GM12878 (cell line): ENCODE results near the gene TBC1D22B. TPM values are rescaled to one million over a fixed set of nuclear protein-coding genes. Genes with fewer than 3 reads are reported as not detected.

Experiments used
- ATAC-seq: fragments of 200-7000 bp; cut with Tn5 transposase; 3 replicates; pipeline ENCODE4 v1.9.1; 2020; ENCODE audit warnings: mild to moderate bottlenecking, moderate library complexity
- BruUV-seq: library from RNA; stranded (reverse); fragments of 400-500 nt; replicated peaks from 2 replicates; lab custom pipeline; 2021; lab: Mats Ljungman, UMichigan
- CTCF ChIA-PET: fragments of 300-600 bp; sonication (Branson Sonifier 250); formaldehyde crosslinking; extraction: SDS; loops from one replicate; lab custom pipeline; 2021; ENCODE audit warnings: inconsistent platforms; lab: Yijun Ruan, JAX
- POLR2A ChIA-PET: fragments of 350-600 bp; formaldehyde crosslinking; extraction: SDS; loops from one replicate; lab custom pipeline; 2021; ENCODE audit warnings: inconsistent platforms; lab: Charles Lee
- RAD21 ChIA-PET: fragments of 300-600 bp; sonication (Branson Sonifier 250); formaldehyde crosslinking; loops from one replicate; lab custom pipeline; 2023; ENCODE audit warnings: antibody characterized with exemption; ENCODE audit not compliant: unreplicated experiment; lab: Charles Lee
- SMC1A ChIA-PET: fragments of 300-600 bp; sonication (Branson Sonifier 250); formaldehyde crosslinking; loops from one replicate; lab custom pipeline; 2023; ENCODE audit not compliant: unreplicated experiment, uncharacterized antibody; lab: Charles Lee
- DNase-seq: peaks from one replicate; pipeline ENCODE4 v3.0.0-alpha.2; 2011; ENCODE audit warnings: low read depth, low spot score
- FAIRE-seq: peaks from 3 replicates; lab custom pipeline; 2011; peaks lifted over from hg19 to GRCh38; lab: Jason Lieb, UNC
- H2AFZ ChIP-seq: 2 replicates; pipeline ENCODE4 v1.6.0; 2011; ENCODE audit warnings: low read depth, low read length, control low read depth; ENCODE audit not compliant: control insufficient read depth
- H3K27ac ChIP-seq: 2 replicates; pipeline ENCODE4 v1.5.1; 2011; ENCODE audit warnings: control low read depth; ENCODE audit not compliant: control insufficient read depth, insufficient read depth
- H3K27me3 ChIP-seq, 2 experiments: replicated peaks in 1 of 2; 2 replicates each; pipeline versions ENCODE4 v1.6.0 to v1.6.1; 2011; ENCODE audit warnings: low read length in 1 of 2; ENCODE audit not compliant: control insufficient read depth in 2 of 2, insufficient read depth in 2 of 2
- H3K36me3 ChIP-seq, 2 experiments: 2 replicates each; pipeline ENCODE4 v1.5.1; 2011; ENCODE audit warnings: low read length in 1 of 2; ENCODE audit not compliant: control insufficient read depth in 2 of 2, insufficient read depth in 2 of 2
- H3K4me1 ChIP-seq: 2 replicates; pipeline ENCODE4 v1.6.1; 2011; ENCODE audit warnings: mild to moderate bottlenecking, low read length, moderate library complexity, mixed read lengths; ENCODE audit not compliant: control insufficient read depth, insufficient read depth
- H3K4me2 ChIP-seq: 2 replicates; pipeline ENCODE4 v1.6.0; 2011; ENCODE audit warnings: control low read depth; ENCODE audit not compliant: control insufficient read depth, insufficient read depth
- H3K4me3 ChIP-seq: fragments of 200-600 bp; sonication (generic); 2 replicates; pipeline ENCODE4 v1.5.1; 2016
- H3K79me2 ChIP-seq: 2 replicates; pipeline ENCODE4 v1.6.0; 2011; ENCODE audit warnings: low read length; ENCODE audit not compliant: control insufficient read depth, insufficient read depth
- H3K9ac ChIP-seq: 2 replicates; pipeline ENCODE4 v1.8.0; 2011; ENCODE audit warnings: low read length, control low read depth, mixed read lengths; ENCODE audit not compliant: control insufficient read depth, insufficient read depth
- H3K9me3 ChIP-seq: replicated peaks from 3 replicates; pipeline ENCODE4 v1.5.1; 2011; ENCODE audit warnings: mild to moderate bottlenecking, low read length; ENCODE audit not compliant: control insufficient read depth, insufficient read depth
- H4K20me1 ChIP-seq: 2 replicates; pipeline ENCODE4 v1.6.0; 2011; ENCODE audit not compliant: control insufficient read depth, insufficient read depth
- ATF7 ChIP-seq: fragments of 450-650 bp; IDR thresholded peaks from 2 replicates; pipeline ENCODE4 v1.6.1; 2016; ENCODE audit warnings: low read depth, mild to moderate bottlenecking
- CBX5 ChIP-seq: sonication (generic); IDR thresholded peaks from 2 replicates; pipeline ENCODE4 v1.6.1; 2016; ENCODE audit warnings: low read depth, moderate library complexity, mild to moderate bottlenecking, inconsistent platforms
- CEBPB ChIP-seq, 2 experiments: fragments of 150-350 bp in 1 of 2; IDR thresholded peaks; 2 replicates each; pipeline ENCODE4 v1.6.1; 2012 to 2014; ENCODE audit warnings: low read depth in 2 of 2, low read length in 2 of 2, borderline replicate concordance in 1 of 2, inconsistent platforms in 1 of 2
- CTCF ChIP-seq, 3 experiments: IDR thresholded peaks in 2 of 3; conservative IDR thresholded peaks in 1 of 3; 2 replicates each; pipeline ENCODE4 v1.5.1; 2011; ENCODE audit warnings: low read depth in 3 of 3, low read length in 3 of 3, mild to moderate bottlenecking in 3 of 3, control low read depth in 2 of 3, moderate library complexity in 2 of 3, inconsistent platforms in 1 of 3, mixed read lengths in 1 of 3; ENCODE audit not compliant: control insufficient read depth in 2 of 3, insufficient read depth in 1 of 3; ENCODE audit errors: extremely low read depth in 1 of 3
- JUNB ChIP-seq: IDR thresholded peaks from 2 replicates; pipeline ENCODE4 v1.6.1; 2016; ENCODE audit warnings: antibody characterized with exemption, mild to moderate bottlenecking
- NBN ChIP-seq: fragments of 450-650 bp; IDR thresholded peaks from 2 replicates; pipeline ENCODE4 v1.6.1; 2016
- NR2F1 ChIP-seq: fragments of 450-650 bp; conservative IDR thresholded peaks from 2 replicates; pipeline ENCODE4 v1.6.1; 2017; ENCODE audit warnings: mild to moderate bottlenecking
- NRF1 ChIP-seq: conservative IDR thresholded peaks from 2 replicates; pipeline ENCODE4 v1.6.1; 2011; ENCODE audit warnings: mild to moderate bottlenecking, low read depth, low read length, improper control_type of control experiment
- POLR2AphosphoS5 ChIP-seq: IDR thresholded peaks from 2 replicates; pipeline ENCODE4 v1.6.1; 2011; ENCODE audit warnings: mild to moderate bottlenecking, low read length, inconsistent platforms
- RAD21 ChIP-seq: IDR thresholded peaks from 2 replicates; pipeline ENCODE4 v1.6.1; 2011; ENCODE audit warnings: mild to moderate bottlenecking, low read depth, low read length, moderate library complexity; ENCODE audit not compliant: insufficient read depth
- RELA ChIP-seq: fragments of 450-650 bp; IDR thresholded peaks from 2 replicates; pipeline ENCODE4 v1.8.0; 2014; ENCODE audit warnings: borderline replicate concordance; ENCODE audit not compliant: partially characterized antibody
- RUNX3 ChIP-seq: IDR thresholded peaks from 2 replicates; pipeline ENCODE4 v1.6.1; 2012; ENCODE audit warnings: low read length, inconsistent platforms
- SIX5 ChIP-seq: IDR thresholded peaks from 2 replicates; pipeline ENCODE4 v1.6.1; 2011; ENCODE audit warnings: mild to moderate bottlenecking, low read depth, low read length, moderate library complexity; ENCODE audit not compliant: severe bottlenecking
- TCF7 ChIP-seq: IDR thresholded peaks from 2 replicates; pipeline ENCODE4 v1.6.1; 2014; ENCODE audit warnings: antibody characterized with exemption, borderline replicate concordance
- USF1 ChIP-seq: IDR thresholded peaks from 2 replicates; pipeline ENCODE4 v1.6.1; 2011; ENCODE audit warnings: borderline replicate concordance, low read depth, mild to moderate bottlenecking, moderate library complexity, mixed read lengths, low read length; ENCODE audit not compliant: insufficient read depth; ENCODE audit errors: extremely low read length
- ZNF274 ChIP-seq: IDR thresholded peaks from one replicate; pipeline ENCODE4 v1.8.0; 2011; ENCODE audit not compliant: insufficient read length, insufficient read depth
- WGBS: methylation state at CpG from one replicate; pipeline ENCODE4 v1.1.6; 2016; ENCODE audit warnings: low lambda C conversion rate; ENCODE audit not compliant: insufficient replicate concordance, insufficient coverage; ENCODE audit errors: missing lambda C conversion rate; 5-methylcytosine and 5-hydroxymethylcytosine counted together
- in situ Hi-C: fragments of 300-500 bp; cut with MboI; formaldehyde crosslinking; loops from 9 replicates; pipeline ENCODE4 v1.14.3; 2018; ENCODE audit warnings: mixed read lengths
- intact Hi-C: fragments of 100-400 bp; cut with micrococcal nuclease; formaldehyde crosslinking; loops from one replicate; pipeline ENCODE4 v1.14.2; 2022; ENCODE audit not compliant: unreplicated experiment
- polyA plus RNA-seq, 11 experiments: library from polyadenylated mRNA; depleted of rRNA in 4 of 11; unstranded in 6 of 11; stranded (reverse) in 5 of 11; fragments of >200 nt; fragmentation: Nextera tagmentation in 4 of 11; fragmentation: Illumina TruSeq in 1 of 11; extraction: Ambion mirVana in 4 of 11; extraction: Trizol in 1 of 11; gene quantifications; 1 replicate in 1 of 11; 2 replicates in 10 of 11; pipeline versions ENCODE4 v1.2.1 to v1.2.3, GENCODE V29; 2011 to 2016; ENCODE audit warnings: inconsistent platforms in 2 of 11, missing spikeins in 2 of 11, low read depth in 1 of 11
- total RNA-seq, 4 experiments: library from RNA; depleted of rRNA in 3 of 4; stranded (reverse); fragments of >200 nt in 3 of 4; fragmentation: Illumina TruSeq in 1 of 4; extraction: Trizol in 1 of 4; gene quantifications; 2 replicates each; pipeline versions ENCODE4 v1.2.1 to v1.2.3, GENCODE V29; 2013 to 2021

The TBC1D22B gene
- total and polyA plus RNA-seq, 10 of the 15 experiments (the other 5 are each of a cell fraction or from before 2014, with no cell fraction given) = 3.4 to 18.7 (median 14.1) TPM

GRCh38 chr6:37298958-37299357, 41.4 kb downstream of the TBC1D22B start:
- intact Hi-C loops = no loop called here
- DNase-seq (no peak), FAIRE-seq (peak; percentile 85), ATAC-seq (peak; percentile 88)
- no peaks in the 10 kb centered on the region for H3K27me3 ChIP-seq
- no peak overlapping the region for H3K4me3 ChIP-seq
- BruUV-seq = no TSS peak
- POLR2A ChIA-PET = interaction anchor here (0.5 kb wide), 1 partner anchor 866 kb away, joined by 3 read pairs; no protein-coding TSS in a partner anchor
- H3K4me1 ChIP-seq = peaks cover 3% of the 10 kb centered on the region; the same call in 1 of the 2 replicates
- in situ Hi-C loops = no loop called here
- no peak overlapping the region for H3K9ac ChIP-seq
- CTCF ChIA-PET = interaction anchor here (1.3 to 2.5 kb wide), 5 partner anchors 13 to 127 kb away, joined by 3 to 10 read pairs (median 5); no protein-coding TSS in a partner anchor
- SMC1A ChIA-PET = interaction anchor here (0.8 to 1.8 kb wide), 6 partner anchors 12 to 127 kb away, joined by 3 to 8 read pairs (median 4); no protein-coding TSS in a partner anchor
- RAD21 ChIA-PET = interaction anchor here (1.6 kb wide), 1 partner anchor 15 kb away, joined by 5 read pairs; no protein-coding TSS in a partner anchor
- no peaks in the 10 kb centered on the region for H3K79me2 ChIP-seq
- TF ChIP-seq ATF7 = peak; percentile 82
- TF ChIP-seq RELA = no peak
- peak; percentile 28; the same call in 1 of the 2 replicates for TF ChIP-seq RUNX3
- H3K27ac ChIP-seq = no peak overlapping the region
- no peak overlapping the region for H3K4me2 ChIP-seq
- H2AFZ ChIP-seq = no peak overlapping the region
- H3K9me3 ChIP-seq = no peaks in the 10 kb centered on the region
- no peaks in the 10 kb centered on the region for H4K20me1 ChIP-seq
- H3K36me3 ChIP-seq = peaks cover 0 to 10% of the 10 kb centered on the region in 2 experiments; a peak in 3 of 4 replicates

GRCh38 chr6:37299990-37300389, 42.4 kb downstream of the TBC1D22B start:
- intact Hi-C loops = no loop called here
- Histone ChIP-seq H3K36me3 (peaks cover 0 to 10% of the 10 kb centered on the region in 2 experiments), H3K27ac (no peak overlapping the region), H3K4me1 (peaks cover 3% of the 10 kb centered on the region; the same call in 1 of the 2 replicates), H3K4me2 (no peak overlapping the region), H3K79me2 (no peaks in the 10 kb centered on the region), H3K4me3 (no peak overlapping the region), H3K9me3 (no peaks in the 10 kb centered on the region), H3K27me3 (no peaks in the 10 kb centered on the region), H2AFZ (no peak overlapping the region), H3K9ac (no peak overlapping the region), H4K20me1 (no peaks in the 10 kb centered on the region)
- no peak for ATAC-seq
- BruUV-seq = no TSS peak
- SMC1A ChIA-PET = interaction anchor here (0.7 to 1.2 kb wide), 3 partner anchors 14 to 241 kb away, joined by 3 to 4 read pairs (median 3); no protein-coding TSS in a partner anchor
- in situ Hi-C loops = no loop called here
- FAIRE-seq = no peak
- WGBS = over 99% methylated on average over 4 of the region's 4 CpGs
- RAD21 ChIA-PET = interaction anchor here (1.6 kb wide), 1 partner anchor 14 kb away, joined by 5 read pairs; no protein-coding TSS in a partner anchor
- DNase-seq = no peak
- CTCF ChIA-PET = interaction anchor here (1.3 to 2.5 kb wide), 5 partner anchors 12 to 128 kb away, joined by 3 to 10 read pairs (median 5); no protein-coding TSS in a partner anchor
- POLR2A ChIA-PET = no interaction called here
- no peak for TF ChIP-seq NBN
- TF ChIP-seq CTCF (IDR thresholded peaks at IDR 0.05 in 2 of 3, conservative IDR thresholded peaks at IDR 0.05 in 1 of 3; ENCODE audit: control insufficient read depth in 2 of 3, extremely low read depth in 1 of 3, insufficient read depth in 1 of 3, low read depth in 3 of 3, low read length in 3 of 3) = no peak
- TF ChIP-seq JUNB = no peak
- no peak for TF ChIP-seq CBX5
- TF ChIP-seq CEBPB (IDR thresholded peaks at IDR 0.05; ENCODE audit: borderline replicate concordance in 1 of 2, low read depth in 2 of 2, low read length in 2 of 2) = no peak
- no peak for TF ChIP-seq SIX5
- TF ChIP-seq NR2F1 = no peak
- no peak for TF ChIP-seq USF1
- TF ChIP-seq NRF1 = no peak
- no peak for TF ChIP-seq TCF7
- no peak for TF ChIP-seq RAD21
- no peak for TF ChIP-seq POLR2AphosphoS5
- TF ChIP-seq ZNF274 = no peak
